Measurements from ENCODE around the gene NHS.
"Not testable (repeated sequence)": the region's sequence is repeated elsewhere in the genome, so short reads cannot be mapped to it uniquely, and the experiment has no call there.

The NHS gene

DNA sequence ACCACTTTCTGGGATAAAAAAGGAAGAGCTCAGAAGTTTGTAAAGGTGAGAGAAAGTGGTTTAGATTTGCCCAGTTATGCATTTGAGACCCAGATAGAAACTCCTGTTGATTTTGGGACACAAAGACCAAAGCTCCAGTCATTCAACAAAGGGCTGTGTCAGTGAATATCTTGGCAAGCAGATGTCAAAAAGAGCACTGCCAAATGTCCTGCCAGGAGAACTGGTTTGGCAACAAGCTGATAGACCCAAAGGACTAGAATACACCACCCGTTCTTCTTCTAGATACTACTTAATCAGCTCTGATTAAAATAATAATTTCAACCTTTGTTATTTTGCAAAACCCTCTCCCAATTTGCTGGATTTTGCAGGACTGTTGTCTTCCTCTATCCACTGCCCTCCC is 121.4 kb downstream of the NHS start:
- DNase-seq (ENCODE audit: low read depth, low spot score): no peak

GRCh38 chrX:17497193-17497592 is 122.2 kb downstream of the NHS start:
- DNase-seq (ENCODE audit: low read depth, low spot score): no peak

- DNase-seq (ENCODE audit: low read depth, low spot score): no peak
Observed at GRCh38 chrX:17499512-17499911, 124.5 kb downstream of the NHS start.

DNA sequence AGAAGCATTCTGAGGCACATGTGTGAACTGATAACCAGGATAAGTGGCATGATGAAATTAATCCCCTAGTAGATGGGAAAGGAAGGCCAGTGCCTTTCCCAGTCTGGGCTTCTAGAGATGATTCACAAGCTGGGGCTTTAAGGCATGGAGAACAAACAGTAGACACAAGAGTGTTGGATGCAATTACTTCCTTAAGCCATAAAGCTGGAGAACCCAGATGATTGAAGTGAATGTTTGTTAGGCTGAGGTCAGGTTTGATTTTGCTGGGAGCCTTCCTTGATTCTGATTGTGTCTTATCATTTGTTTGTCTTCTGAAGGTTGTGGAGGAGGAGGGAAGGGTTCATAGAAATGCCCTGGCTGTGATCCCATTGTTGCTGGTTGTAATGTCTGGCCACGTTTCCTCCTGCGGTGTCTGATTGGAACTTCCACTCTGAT is 125.2 kb downstream of the NHS start:
- no peak for DNase-seq (ENCODE audit: low read depth, low spot score)

DNA sequence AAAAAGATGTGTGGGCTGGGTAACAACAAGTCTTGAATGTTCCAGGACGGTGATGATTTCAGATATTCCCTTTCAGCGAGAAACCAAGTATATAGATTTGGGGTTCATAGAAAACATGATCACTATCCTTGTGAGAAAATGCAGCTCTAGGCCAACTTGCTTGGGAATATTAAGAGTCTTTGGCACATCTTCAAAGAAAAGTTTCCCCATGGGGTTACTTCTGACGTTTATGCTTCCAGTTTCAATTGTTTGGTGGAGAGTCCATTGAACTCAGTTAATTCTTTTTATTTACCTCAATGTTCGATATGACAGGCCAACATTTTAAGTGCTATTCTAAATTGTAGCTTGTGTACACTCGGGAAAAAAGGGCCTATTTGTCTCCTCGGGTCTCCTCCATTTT is 126.7 kb downstream of the NHS start:
- no peak for DNase-seq (ENCODE audit: low read depth, low spot score)

- not testable (repeated sequence) for DNase-seq (ENCODE audit: low read depth, low spot score)
Observed at GRCh38 chrX:17506352-17506751, 131.4 kb downstream of the NHS start.

DNA sequence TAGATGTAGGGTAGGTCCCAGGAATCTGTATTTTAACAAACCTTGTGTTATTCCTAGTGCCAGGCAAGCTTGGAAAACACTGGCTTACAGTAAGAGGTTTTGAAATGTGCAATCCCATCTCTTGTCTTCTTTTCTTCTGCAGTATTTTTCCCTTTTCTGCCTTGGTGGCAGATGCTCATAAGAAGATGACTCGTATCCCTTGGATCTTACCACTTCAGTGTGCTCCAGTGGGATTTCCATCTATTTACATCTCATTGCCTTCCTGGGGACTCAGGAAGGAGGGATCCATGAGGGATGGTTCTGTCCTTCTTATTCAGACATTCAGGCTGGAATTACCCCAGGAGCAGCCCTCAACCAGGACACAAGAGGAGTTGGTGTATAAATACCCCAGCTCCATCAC is 136.6 kb downstream of the NHS start:
- DNase-seq (ENCODE audit: low read depth, low spot score): no peak

GRCh38 chrX:17519358-17519757 is 144.4 kb downstream of the NHS start:
- DNase-seq (ENCODE audit: low read depth, low spot score): no peak

DNA sequence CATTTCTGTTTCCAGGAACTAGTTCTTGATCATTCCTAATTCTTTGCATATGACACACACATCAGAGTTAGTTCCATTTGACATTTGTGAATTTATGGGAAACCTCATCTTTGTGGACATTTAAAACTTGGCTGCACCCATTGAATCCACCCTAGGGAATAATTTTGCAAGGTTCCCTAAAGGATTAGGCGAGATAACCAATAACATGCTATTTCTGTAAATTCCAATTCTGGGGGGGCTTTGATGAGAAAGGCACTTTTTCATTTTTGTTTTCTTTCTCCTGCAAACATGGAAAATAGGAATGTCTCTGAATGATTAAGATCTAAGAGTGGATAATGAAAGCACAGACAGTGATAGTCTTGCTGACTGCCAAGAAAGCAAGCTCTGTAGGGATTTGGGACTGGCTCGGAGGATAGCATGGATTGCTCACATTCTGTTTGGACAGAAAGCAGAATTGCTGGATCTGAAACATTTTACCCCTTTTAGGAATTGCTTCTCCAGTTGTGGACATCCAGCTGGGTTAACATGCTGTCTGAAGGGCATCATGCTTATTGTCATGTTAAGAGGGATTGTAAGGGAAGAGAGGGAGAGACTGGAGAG is 145.1 kb downstream of the NHS start:
- no peak for DNase-seq (ENCODE audit: low read depth, low spot score)

- no peak for DNase-seq (ENCODE audit: low read depth, low spot score)
Observed at GRCh38 chrX:17521871-17522693, 147.1 kb downstream of the NHS start.

DNA sequence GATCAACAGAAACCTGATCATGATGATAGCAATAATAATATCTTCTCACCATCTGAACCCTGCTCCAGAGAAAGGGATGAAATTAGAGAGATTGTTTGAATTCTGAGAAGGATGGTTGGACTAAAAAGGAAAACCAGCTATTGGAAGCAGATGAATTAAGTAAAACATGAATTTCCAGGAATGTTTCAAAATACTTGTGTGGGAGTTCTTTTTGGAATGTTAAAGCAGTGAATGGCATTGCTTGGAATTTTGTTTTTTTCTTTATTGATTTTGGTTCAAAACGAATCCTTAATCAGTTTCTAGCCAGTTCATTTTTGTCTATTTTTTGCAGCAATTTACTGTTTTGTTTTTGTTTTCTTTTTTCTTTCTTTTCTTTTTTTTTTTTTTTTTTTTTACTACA is 150.3 kb downstream of the NHS start:
- DNase-seq (ENCODE audit: low read depth, low spot score): no peak

DNA sequence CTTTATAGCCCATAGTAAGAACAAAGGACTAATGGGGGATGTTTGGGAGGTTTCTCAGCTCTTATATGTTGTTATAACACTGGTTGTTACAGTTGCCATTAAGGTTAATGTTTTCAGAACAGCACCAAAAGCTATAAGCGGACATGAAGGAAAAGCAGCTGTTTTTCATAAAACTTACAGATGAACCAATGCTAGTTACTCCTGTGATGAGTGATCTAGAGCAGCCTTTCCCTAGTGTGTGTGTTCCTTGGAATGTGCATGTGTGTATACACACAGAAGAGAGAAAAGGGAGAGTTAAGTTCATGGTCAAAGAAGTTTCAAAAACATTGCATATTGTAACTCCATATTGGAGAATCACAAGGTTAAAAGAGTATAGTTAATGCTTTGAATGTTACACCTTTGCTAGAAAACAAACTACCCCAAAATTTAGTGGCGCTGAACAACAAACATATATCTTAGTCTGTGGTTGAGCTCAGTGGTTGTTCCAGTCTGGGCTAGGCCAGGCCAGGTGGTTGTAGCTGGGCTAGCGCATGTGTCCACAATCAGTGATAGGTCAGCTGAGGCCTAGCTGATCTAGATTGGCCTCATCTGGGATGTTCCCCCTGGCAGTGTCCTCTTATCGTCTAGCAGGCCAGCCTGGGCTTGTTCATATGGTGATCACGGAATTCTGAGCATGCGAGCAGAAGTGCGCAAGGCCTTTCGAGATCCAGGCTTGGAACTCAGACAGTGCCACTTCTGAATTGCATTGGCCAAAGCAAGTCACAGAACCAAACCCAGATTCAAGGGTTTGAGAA is 151.0 kb downstream of the NHS start:
- DNase-seq (ENCODE audit: low read depth, low spot score): no peak

GRCh38 chrX:17527135-17527701 is 152.2 kb downstream of the NHS start:
- no peak for DNase-seq (ENCODE audit: low read depth, low spot score)

DNA sequence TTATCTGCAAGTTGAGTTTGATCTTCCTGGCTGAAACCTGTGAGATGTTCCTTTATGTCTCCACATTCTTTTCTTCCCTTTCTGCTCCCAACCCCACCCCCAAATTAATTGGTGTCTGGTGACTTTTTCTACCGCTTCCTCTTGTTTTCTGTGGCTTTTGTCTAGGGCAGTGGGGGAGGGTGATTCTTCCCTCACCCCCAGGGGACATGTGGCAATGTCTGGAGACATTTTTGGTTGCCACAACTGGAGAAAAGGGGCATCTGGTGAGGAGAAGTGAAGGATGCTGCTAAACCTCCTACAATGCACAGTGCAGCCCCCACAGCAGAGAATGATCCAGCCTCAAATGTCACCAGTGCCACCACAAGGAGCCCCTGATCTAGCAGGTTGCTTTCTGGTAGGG is 152.9 kb downstream of the NHS start:
- no peak for DNase-seq (ENCODE audit: low read depth, low spot score)

GRCh38 chrX:17529151-17529745 is 154.2 kb downstream of the NHS start:
- no peak for DNase-seq (ENCODE audit: low read depth, low spot score)

DNA sequence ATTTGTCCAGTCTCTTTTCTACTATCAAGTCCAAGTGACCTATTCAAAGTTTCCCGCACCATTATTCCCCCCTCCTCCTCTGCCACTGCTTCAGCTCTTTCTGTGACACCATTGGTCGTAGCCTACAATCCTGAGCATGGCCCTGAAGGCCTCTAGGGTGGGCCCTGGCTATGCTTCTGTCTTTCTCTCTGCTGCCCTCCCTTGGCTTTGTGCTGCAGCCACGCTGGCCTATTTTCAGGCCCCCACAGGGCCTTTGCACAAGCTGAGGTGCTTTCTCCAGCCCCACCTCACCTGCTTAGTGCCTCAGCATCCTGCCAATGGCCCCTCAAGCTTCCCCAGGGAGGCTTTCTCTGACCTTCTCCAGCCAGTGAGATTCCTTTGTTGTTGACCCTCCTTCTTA is 156.5 kb downstream of the NHS start:
- no peak for DNase-seq (ENCODE audit: low read depth, low spot score)

DNA sequence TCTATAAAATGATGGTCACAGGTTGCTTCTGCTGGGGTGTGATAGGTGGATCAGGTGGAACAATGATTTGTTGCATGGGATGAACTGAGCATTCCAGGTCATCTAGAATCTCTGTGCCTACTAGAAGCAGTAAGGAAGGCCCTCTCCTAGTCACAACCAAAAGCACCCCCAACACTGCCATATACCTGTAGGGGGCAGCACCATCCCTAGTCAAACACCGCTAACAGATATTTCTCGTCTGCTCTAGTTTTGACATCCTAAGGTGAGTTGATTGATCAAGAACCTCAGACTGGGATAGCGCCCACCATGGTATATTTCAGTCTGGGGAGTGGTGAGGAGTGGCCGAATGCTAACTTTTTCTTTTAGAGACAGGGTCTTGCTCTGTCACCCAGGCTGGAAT is 160.2 kb downstream of the NHS start:
- DNase-seq (ENCODE audit: low read depth, low spot score): no peak

- DNase-seq (ENCODE audit: low read depth, low spot score): no peak
Observed at GRCh38 chrX:17537723-17538243, 162.8 kb downstream of the NHS start.

GRCh38 chrX:17542123-17542522 is 167.1 kb downstream of the NHS start:
- DNase-seq (ENCODE audit: low read depth, low spot score): no peak

- DNase-seq (ENCODE audit: low read depth, low spot score): no peak
Observed at GRCh38 chrX:17544821-17545220, 169.8 kb downstream of the NHS start.

DNA sequence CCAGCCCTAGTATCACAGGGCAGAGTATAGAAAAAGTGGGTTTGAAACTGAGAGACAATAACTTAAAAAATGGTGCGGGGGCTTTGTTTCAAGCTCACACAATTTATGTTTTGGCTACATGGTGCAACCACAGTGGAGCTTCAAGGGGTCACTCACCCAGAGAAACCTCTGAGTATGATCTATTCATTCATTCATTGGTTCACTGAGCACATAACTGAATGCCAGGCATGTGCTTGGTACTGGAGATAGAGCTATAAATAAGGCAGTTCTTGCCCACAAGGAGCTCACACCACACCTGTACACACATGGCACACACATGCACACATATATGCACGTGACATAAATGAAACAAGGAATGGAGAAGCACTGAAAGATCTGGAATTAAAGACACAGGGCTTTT is 171.4 kb downstream of the NHS start:
- no peak for DNase-seq (ENCODE audit: low read depth, low spot score)

GRCh38 chrX:17547658-17548057 is 172.7 kb downstream of the NHS start:
- no peak for DNase-seq (ENCODE audit: low read depth, low spot score)
